CD4-positive, alpha-beta memory T cell (primary cell): ENCODE results near the gene PBXIP1. TPM values are rescaled to one million over a fixed set of nuclear protein-coding genes. Genes with fewer than 3 reads are reported as not detected.

Source experiments
- CTCF ChIA-PET: fragments of 350-600 bp; sonication (Branson Sonifier 250); formaldehyde crosslinking; loops from one replicate; lab custom pipeline; 2021; ENCODE audit warnings: inconsistent platforms; ENCODE audit not compliant: partially characterized antibody; lab: Charles Lee
- POLR2A ChIA-PET: fragments of 350-600 bp; sonication (Branson Sonifier 250); formaldehyde crosslinking; loops from one replicate; lab custom pipeline; 2021; ENCODE audit not compliant: partially characterized antibody; lab: Charles Lee
- DNase-seq, 5 donors: peaks; one replicate each; pipeline versions ENCODE4 v3.0.0 to v3.0.0-alpha.2; 2020 to 2022; ENCODE audit warnings: mixed read lengths in 1 of 5
- H3K27ac ChIP-seq: one replicate; pipeline ENCODE4 v1.7.0; 2013; ENCODE audit warnings: low read depth, low read length
- H3K27me3 ChIP-seq: 2 replicates; pipeline ENCODE4 v1.7.0; 2013; ENCODE audit warnings: mild to moderate bottlenecking, low read length, moderate library complexity; ENCODE audit not compliant: insufficient read depth
- H3K36me3 ChIP-seq: 2 replicates; pipeline ENCODE4 v1.7.0; 2013; ENCODE audit warnings: mild to moderate bottlenecking, low read length, moderate library complexity; ENCODE audit not compliant: insufficient read depth
- H3K4me1 ChIP-seq: 2 replicates; pipeline ENCODE4 v1.7.0; 2013; ENCODE audit warnings: mild to moderate bottlenecking, low read length, moderate library complexity; ENCODE audit not compliant: insufficient read depth
- H3K4me3 ChIP-seq, 2 donors: one replicate each; pipeline ENCODE4 v1.7.0; 2013; ENCODE audit warnings: low read length in 2 of 2, mild to moderate bottlenecking in 1 of 2
- H3K9me3 ChIP-seq, 2 donors: one replicate each; pipeline ENCODE4 v1.7.0; 2013; ENCODE audit warnings: low read length in 2 of 2, control low read depth in 1 of 2; ENCODE audit not compliant: control insufficient read depth in 1 of 2
- H3K27ac Mint-ChIP-seq, 7 donors: one replicate each; pipeline ENCODE4 v1.8.0; 2020 to 2021; ENCODE audit warnings: mixed read lengths in 7 of 7, mild to moderate bottlenecking in 6 of 7, inconsistent platforms in 3 of 7, moderate library complexity in 3 of 7
- H3K27me3 Mint-ChIP-seq, 2 donors: one replicate each; pipeline ENCODE4 v1.8.0; 2020 to 2021; ENCODE audit warnings: mixed read lengths in 2 of 2
- H3K36me3 Mint-ChIP-seq, 2 donors: one replicate each; pipeline ENCODE4 v1.8.0; 2020 to 2021; ENCODE audit warnings: mixed read lengths in 2 of 2, inconsistent platforms in 1 of 2, mild to moderate bottlenecking in 1 of 2
- H3K4me1 Mint-ChIP-seq, 4 donors: one replicate each; pipeline ENCODE4 v1.8.0; 2020 to 2021; ENCODE audit warnings: mixed read lengths in 4 of 4, mild to moderate bottlenecking in 1 of 4
- H3K4me3 Mint-ChIP-seq, 8 donors: one replicate each; pipeline ENCODE4 v1.8.0; 2020 to 2021; ENCODE audit warnings: mixed read lengths in 8 of 8, mild to moderate bottlenecking in 7 of 8, moderate library complexity in 6 of 8, inconsistent platforms in 3 of 8
- H3K9me3 Mint-ChIP-seq, 8 donors: one replicate each; pipeline ENCODE4 v1.8.0; 2020 to 2021; ENCODE audit warnings: mixed read lengths in 8 of 8, mild to moderate bottlenecking in 5 of 8, inconsistent platforms in 3 of 8, moderate library complexity in 1 of 8
- intact Hi-C: fragments of 100-400 bp; cut with micrococcal nuclease; formaldehyde crosslinking; loops from one replicate; pipeline ENCODE4 v1.15.1; 2023
- polyA plus RNA-seq, 2 donors: library from polyadenylated mRNA; unstranded; fragments of 300-500 nt; fragmentation: Illumina TruSeq; gene quantifications; one replicate each; pipeline ENCODE4 v1.2.3, GENCODE V29; 2021
- total RNA-seq, 2 experiments: library from RNA; stranded (reverse); gene quantifications; one replicate each; pipeline ENCODE4 v1.2.3, GENCODE V29; 2021

PBXIP1 gene
- total and polyA plus RNA-seq, 4 experiments from 2014 or later, result 263 to 438 (median 420) TPM

- peak within 1 kb of the TSS; percentile 51 to 93 for H3K4me3 ChIP-seq
- intact Hi-C loops, result loop anchor here (1.0 to 5.0 kb wide), 10 partner anchors 19 to 459 kb away; partner anchors contain the start of genes ADAR, CKS1B, FLAD1 and PYGO2
- POLR2A ChIA-PET, result interaction anchor here (0.6 to 4.0 kb wide), 45 partner anchors 9 to 1568 kb away, joined by 3 to 51 read pairs (median 5); partner anchors contain the start of genes ADAM15, ADAR, CKS1B and EFNA4
Measured at GRCh38 chr1:154936555-154937084, 19.3 kb downstream of the PBXIP1 start, which contains the start of gene PMVK. Gene PMVK, minus strand, starts transcription at chr1:154936719. Its CDS starts 34 bp downstream, at chr1:154936685.

DNA sequence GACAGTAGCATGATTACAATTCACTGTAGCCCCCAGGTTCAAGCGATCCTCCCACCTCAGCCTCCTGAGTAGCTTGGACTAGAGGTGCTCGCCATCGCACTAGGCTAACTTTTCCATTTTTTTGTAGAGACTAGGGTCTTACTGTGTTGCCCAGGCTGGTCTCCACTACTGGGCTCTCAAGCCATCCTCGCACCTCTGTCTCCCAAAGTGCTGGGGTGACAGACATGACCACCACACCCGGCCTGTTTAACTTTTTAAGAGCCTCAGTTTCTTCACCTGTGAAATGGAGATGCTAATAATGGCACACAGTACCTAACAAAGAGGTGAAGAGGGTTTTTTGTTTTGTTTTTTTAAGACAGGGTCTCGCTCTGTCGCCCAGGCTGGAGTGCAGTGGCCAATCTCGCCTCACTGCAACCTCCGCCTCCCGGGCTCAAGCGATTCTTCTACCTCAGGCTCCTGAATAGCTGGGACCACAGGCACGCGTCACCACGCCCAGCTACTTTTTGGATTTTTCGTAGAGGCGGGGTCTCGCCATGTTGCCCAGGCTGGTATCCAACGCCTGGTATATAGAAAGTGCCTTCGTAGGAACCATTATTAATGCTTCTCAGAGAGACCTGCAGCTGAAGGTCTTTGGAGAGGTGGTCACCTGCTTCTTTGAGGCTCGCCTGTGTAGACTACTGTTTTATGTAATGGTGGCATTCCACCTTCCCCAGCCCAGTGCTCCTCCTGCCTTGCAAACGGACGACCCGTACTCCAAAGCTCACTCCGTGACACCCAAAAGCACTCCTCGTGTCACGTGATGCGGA is 19.9 kb downstream of the PBXIP1 start:
- intact Hi-C loops, result loop anchor here (1.0 to 5.0 kb wide), 6 partner anchors 39 to 459 kb away; partner anchors contain the start of genes ADAR, CKS1B, FLAD1 and RUSC1
- Mint-ChIP-seq H3K27ac (peak overlapping the region; percentile 97 to 100 (median 99)), H3K4me3 (peak overlapping the region; percentile 93 to 99 (median 97)), H3K27me3 (no peaks in the 10 kb centered on the region), H3K4me1 (peaks cover 32 to 63% (median 52%) of the 10 kb centered on the region in 4 donors), H3K9me3 (no peaks in the 10 kb centered on the region), H3K36me3 (peaks cover 0 to 15% of the 10 kb centered on the region in 2 donors)
- peaks cover 48% of the 10 kb centered on the region for H3K4me1 ChIP-seq
- peak overlapping the region; percentile 96 for H3K27ac ChIP-seq
- POLR2A ChIA-PET, result interaction anchor here (0.6 to 4.0 kb wide), 45 partner anchors 8 to 1569 kb away, joined by 3 to 51 read pairs (median 5); partner anchors contain the start of genes ADAM15, ADAR, CKS1B and EFNA4
- no peaks in the 10 kb centered on the region for H3K36me3 ChIP-seq
- no peaks in the 10 kb centered on the region for H3K27me3 ChIP-seq
- H3K4me3 ChIP-seq, result peak overlapping the region; percentile 51 to 93
- DNase-seq, result peak in 1 of 5 donors; percentile 53
- no peaks in the 10 kb centered on the region for H3K9me3 ChIP-seq
- CTCF ChIA-PET, result interaction anchor here (0.6 to 8.0 kb wide), 28 partner anchors 10 to 376 kb away, joined by 3 to 65 read pairs (median 4); partner anchors contain the start of genes ADAM15, FLAD1, PBXIP1 and PYGO2

More at GRCh38 chr1:154936555-154937084, 19.3 kb downstream of the PBXIP1 start, which contains the start of gene PMVK:
- Histone ChIP-seq H3K36me3 (no peaks in the 10 kb centered on the region), H3K27ac (peak within 1 kb of the TSS; percentile 96), H3K9me3 (no peaks in the 10 kb centered on the region), H3K4me1 (peaks cover 54% of the 10 kb centered on the region), H3K27me3 (no peaks in the 10 kb centered on the region)
- Mint-ChIP-seq H3K4me3 (peak within 1 kb of the TSS; percentile 93 to 99 (median 97)), H3K4me1 (peaks cover 36 to 70% (median 58%) of the 10 kb centered on the region in 4 donors), H3K9me3 (no peaks in the 10 kb centered on the region), H3K36me3 (peaks cover 0 to 10% of the 10 kb centered on the region in 2 donors), H3K27ac (peak within 1 kb of the TSS; percentile 97 to 100 (median 99)), H3K27me3 (no peaks in the 10 kb centered on the region)
- CTCF ChIA-PET, result interaction anchor here (0.8 to 8.0 kb wide), 26 partner anchors 10 to 377 kb away, joined by 3 to 65 read pairs (median 4); partner anchors contain the start of genes ADAM15, FLAD1, PBXIP1 and PYGO2
- peak; percentile 98 to 99 (median 98) for DNase-seq

GRCh38 chr1:154934358-154934948 is 21.4 kb downstream of the PBXIP1 start:
- peak overlapping the region in 2 of 8 donors; percentile 51 to 52 for H3K4me3 Mint-ChIP-seq
- H3K27me3 Mint-ChIP-seq, result no peaks in the 10 kb centered on the region
- Histone ChIP-seq H3K27me3 (no peaks in the 10 kb centered on the region), H3K27ac (no peak overlapping the region), H3K36me3 (peaks cover 4% of the 10 kb centered on the region), H3K4me1 (peaks cover 33% of the 10 kb centered on the region), H3K9me3 (no peaks in the 10 kb centered on the region), H3K4me3 (no peak overlapping the region)
- no peak for DNase-seq
- H3K4me1 Mint-ChIP-seq, result peaks cover 22 to 52% (median 41%) of the 10 kb centered on the region in 4 donors
- H3K9me3 Mint-ChIP-seq, result no peaks in the 10 kb centered on the region
- ChIA-PET POLR2A (interaction anchor here (2.4 to 4.0 kb wide), 2 partner anchors 10 to 81 kb away, joined by 8 to 51 read pairs; no protein-coding TSS in a partner anchor), CTCF (interaction anchor here (0.6 to 8.0 kb wide), 6 partner anchors 10 to 317 kb away, joined by 3 to 65 read pairs (median 4); partner anchors contain the start of gene PBXIP1)
- H3K27ac Mint-ChIP-seq, result peak overlapping the region in 3 of 7 donors; percentile 10 to 78 (median 51)
- H3K36me3 Mint-ChIP-seq, result peaks cover 0 to 22% of the 10 kb centered on the region in 2 donors
- intact Hi-C loops, result no loop called here

GRCh38 chr1:154931940-154932487 is 23.9 kb downstream of the PBXIP1 start:
- ChIA-PET CTCF (interaction anchor here (0.8 to 1.3 kb wide), 3 partner anchors 119 to 262 kb away, joined by 3 to 4 read pairs (median 3); partner anchors contain the start of genes ADAM15 and KRTCAP2), POLR2A (interaction anchor here (0.6 to 1.2 kb wide), 2 partner anchors 23 to 324 kb away, joined by 4 read pairs; partner anchors contain the start of gene ADAR)
- H3K9me3 Mint-ChIP-seq, result no peaks in the 10 kb centered on the region
- H3K27ac ChIP-seq, result no peak overlapping the region
- no peak for DNase-seq
- intact Hi-C loops, result no loop called here
- H3K27me3 ChIP-seq, result no peaks in the 10 kb centered on the region
- H3K36me3 Mint-ChIP-seq, result peaks cover 14 to 32% of the 10 kb centered on the region in 2 donors
- H3K27ac Mint-ChIP-seq, result peak overlapping the region in 1 of 7 donors; percentile 35
- no peak overlapping the region for H3K4me3 Mint-ChIP-seq
- no peaks in the 10 kb centered on the region for H3K27me3 Mint-ChIP-seq
- no peaks in the 10 kb centered on the region for H3K9me3 ChIP-seq
- no peak overlapping the region for H3K4me3 ChIP-seq
- H3K36me3 ChIP-seq, result peaks cover 12% of the 10 kb centered on the region
- H3K4me1 Mint-ChIP-seq, result peaks cover 11 to 34% (median 25%) of the 10 kb centered on the region in 4 donors
- H3K4me1 ChIP-seq, result peaks cover 13% of the 10 kb centered on the region

DNA sequence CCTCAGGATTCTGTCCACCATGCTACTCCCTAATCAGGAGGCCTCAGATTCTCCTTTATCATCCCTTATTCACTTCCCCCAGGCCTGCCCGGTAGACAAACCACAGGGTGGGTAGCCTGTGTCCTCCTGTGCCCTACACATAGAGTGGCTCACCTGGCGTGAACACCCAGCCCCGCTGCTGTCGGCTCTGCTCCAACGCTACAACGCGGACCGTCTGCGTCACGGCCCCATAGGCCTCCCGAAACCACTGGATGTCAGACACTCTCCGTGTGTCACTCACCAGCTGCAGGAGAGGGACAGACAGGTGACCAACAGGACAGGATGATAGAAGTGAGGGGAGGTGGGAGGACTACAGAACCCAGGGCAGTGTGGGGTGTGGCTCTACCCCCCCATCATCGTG is 29.7 kb downstream of the PBXIP1 start:
- peaks cover 42% of the 10 kb centered on the region for H3K36me3 ChIP-seq
- ChIA-PET POLR2A (interaction anchor here (1.4 to 3.1 kb wide), 2 partner anchors 11 to 29 kb away, joined by 5 to 19 read pairs; partner anchors contain the start of genes PBXIP1 and PMVK), CTCF (interaction anchor here (2.5 kb wide), 1 partner anchor 10 kb away, joined by 10 read pairs; the partner anchor contains the start of gene PMVK)

More for the DNA sequence above, 29.7 kb downstream of the PBXIP1 start:
- no peak for DNase-seq
- H3K4me1 ChIP-seq, result peaks cover 13% of the 10 kb centered on the region
- H3K27ac ChIP-seq, result no peak overlapping the region
- no peaks in the 10 kb centered on the region for H3K9me3 ChIP-seq
- Mint-ChIP-seq H3K4me3 (no peak overlapping the region), H3K9me3 (no peaks in the 10 kb centered on the region), H3K27ac (peak overlapping the region in 3 of 7 donors; percentile 29 to 82 (median 73)), H3K4me1 (peaks cover 4 to 17% (median 12%) of the 10 kb centered on the region in 4 donors), H3K36me3 (peaks cover 44 to 61% of the 10 kb centered on the region in 2 donors), H3K27me3 (no peaks in the 10 kb centered on the region)
- intact Hi-C loops, result no loop called here
- H3K4me3 ChIP-seq, result no peak overlapping the region
- H3K27me3 ChIP-seq, result no peaks in the 10 kb centered on the region
